ENCODE results near the gene TRIM15. TPM values are rescaled to one million over a fixed set of nuclear protein-coding genes. Genes with fewer than 3 reads are reported as not detected.

TRIM15 gene
- total RNA-seq, 4 donors from 2014 or later, result not detected

- TF ChIP-seq, protein P1, sequence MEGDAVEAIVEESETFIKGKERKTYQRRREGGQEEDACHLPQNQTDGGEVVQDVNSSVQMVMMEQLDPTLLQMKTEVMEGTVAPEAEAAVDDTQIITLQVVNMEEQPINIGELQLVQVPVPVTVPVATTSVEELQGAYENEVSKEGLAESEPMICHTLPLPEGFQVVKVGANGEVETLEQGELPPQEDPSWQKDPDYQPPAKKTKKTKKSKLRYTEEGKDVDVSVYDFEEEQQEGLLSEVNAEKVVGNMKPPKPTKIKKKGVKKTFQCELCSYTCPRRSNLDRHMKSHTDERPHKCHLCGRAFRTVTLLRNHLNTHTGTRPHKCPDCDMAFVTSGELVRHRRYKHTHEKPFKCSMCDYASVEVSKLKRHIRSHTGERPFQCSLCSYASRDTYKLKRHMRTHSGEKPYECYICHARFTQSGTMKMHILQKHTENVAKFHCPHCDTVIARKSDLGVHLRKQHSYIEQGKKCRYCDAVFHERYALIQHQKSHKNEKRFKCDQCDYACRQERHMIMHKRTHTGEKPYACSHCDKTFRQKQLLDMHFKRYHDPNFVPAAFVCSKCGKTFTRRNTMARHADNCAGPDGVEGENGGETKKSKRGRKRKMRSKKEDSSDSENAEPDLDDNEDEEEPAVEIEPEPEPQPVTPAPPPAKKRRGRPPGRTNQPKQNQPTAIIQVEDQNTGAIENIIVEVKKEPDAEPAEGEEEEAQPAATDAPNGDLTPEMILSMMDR (IDR thresholded peaks at IDR 0.05; ENCODE audit: low read depth), result no peak
Measured at GRCh38 chr6:30184417-30185031, 21.2 kb downstream of the TRIM15 start.

- TF ChIP-seq, protein P1 (IDR thresholded peaks at IDR 0.05; ENCODE audit: low read depth), result no peak
Measured at GRCh38 chr6:30185846-30186484, 22.6 kb downstream of the TRIM15 start.

DNA sequence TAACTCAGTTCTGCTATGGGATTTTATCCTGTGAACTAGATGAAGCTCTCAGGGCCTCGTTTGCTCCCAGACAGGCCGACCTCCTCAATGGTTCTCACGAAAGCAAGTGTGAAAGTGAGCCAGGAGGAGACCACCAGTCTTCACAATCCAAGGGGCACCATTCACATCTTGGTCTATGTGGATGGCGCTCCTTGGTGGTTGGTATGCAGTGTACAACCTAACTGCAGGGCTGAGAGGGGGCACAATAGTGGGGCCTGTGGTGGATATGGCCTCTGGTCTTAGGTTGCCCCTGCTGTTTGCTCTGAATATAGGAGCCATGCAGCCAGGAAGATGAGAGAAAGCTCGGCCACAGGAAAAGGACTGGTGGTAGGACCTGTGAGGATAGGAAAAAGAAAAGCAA is 25.2 kb downstream of the TRIM15 start:
- TF ChIP-seq, protein P1 (IDR thresholded peaks at IDR 0.05; ENCODE audit: low read depth), result no peak

GRCh38 chr6:30192076-30192475 is 28.7 kb downstream of the TRIM15 start:
- TF ChIP-seq, protein P1 (IDR thresholded peaks at IDR 0.05; ENCODE audit: low read depth), result no peak

GRCh38 chr6:30194797-30195690 is 31.7 kb downstream of the TRIM15 start:
- TF ChIP-seq, protein P1 (IDR thresholded peaks at IDR 0.05; ENCODE audit: low read depth), result no peak

DNA sequence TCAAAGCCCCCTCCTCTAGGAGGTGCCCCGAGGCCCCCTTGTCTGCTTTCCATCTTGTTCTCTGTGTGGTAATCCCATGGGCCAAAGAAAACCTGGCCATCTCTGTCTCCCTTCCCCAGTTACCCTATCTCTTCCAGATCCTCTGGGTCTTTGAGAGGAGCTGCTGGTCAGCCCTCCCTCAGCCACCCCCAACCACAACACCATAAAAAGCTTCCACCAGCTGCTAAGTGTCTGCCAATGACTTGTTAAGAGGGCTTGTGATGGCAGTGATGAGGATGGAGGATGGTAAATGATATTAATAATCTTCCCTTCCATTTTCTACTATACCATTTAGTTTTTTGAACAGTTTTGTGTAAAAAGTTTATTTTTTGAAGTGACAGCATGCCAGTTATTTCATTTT is 32.6 kb downstream of the TRIM15 start:
- TF ChIP-seq, protein P1 (IDR thresholded peaks at IDR 0.05; ENCODE audit: low read depth), result no peak

- TF ChIP-seq, protein P1 (IDR thresholded peaks at IDR 0.05; ENCODE audit: low read depth), result no peak
Measured at GRCh38 chr6:30196376-30196775, 33.0 kb downstream of the TRIM15 start.

Data from subcutaneous adipose tissue (tissue), 4 donors.